GM19240 (cell line): Measurements from ENCODE around the gene NUP98.
"Not testable (repeated sequence)": the region's sequence is repeated elsewhere in the genome, so short reads cannot be mapped to it uniquely, and the experiment has no call there.

Experiments
- DNase-seq: peaks from one replicate; pipeline ENCODE4 v3.0.0; 2011; ENCODE audit warnings: low spot score; ENCODE audit not compliant: insufficient read length

Gene NUP98

DNA sequence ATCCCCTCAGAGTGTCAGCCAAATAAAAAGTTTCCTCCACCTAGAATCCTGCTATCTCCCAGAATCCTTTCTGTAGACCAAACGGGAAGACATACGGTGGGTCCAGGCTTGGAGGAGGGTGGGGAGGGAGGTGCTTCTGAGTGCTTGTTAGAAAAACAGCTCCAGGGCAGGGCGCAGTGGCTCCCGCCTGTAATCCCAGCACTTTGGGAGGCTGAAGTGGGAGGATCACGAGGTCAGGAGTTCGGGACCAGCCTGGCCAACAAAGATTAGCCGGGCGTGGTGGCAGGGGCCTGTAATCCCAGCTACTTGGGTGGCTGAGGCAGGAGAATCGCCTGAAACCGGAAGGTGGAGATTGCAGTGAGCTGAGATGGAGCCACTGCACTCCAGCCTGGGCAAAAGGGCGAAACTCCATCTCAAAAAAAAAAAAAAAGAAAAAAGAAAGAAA, 154.2 kb downstream of the NUP98 start:
- not testable (repeated sequence) for DNase-seq

DNA sequence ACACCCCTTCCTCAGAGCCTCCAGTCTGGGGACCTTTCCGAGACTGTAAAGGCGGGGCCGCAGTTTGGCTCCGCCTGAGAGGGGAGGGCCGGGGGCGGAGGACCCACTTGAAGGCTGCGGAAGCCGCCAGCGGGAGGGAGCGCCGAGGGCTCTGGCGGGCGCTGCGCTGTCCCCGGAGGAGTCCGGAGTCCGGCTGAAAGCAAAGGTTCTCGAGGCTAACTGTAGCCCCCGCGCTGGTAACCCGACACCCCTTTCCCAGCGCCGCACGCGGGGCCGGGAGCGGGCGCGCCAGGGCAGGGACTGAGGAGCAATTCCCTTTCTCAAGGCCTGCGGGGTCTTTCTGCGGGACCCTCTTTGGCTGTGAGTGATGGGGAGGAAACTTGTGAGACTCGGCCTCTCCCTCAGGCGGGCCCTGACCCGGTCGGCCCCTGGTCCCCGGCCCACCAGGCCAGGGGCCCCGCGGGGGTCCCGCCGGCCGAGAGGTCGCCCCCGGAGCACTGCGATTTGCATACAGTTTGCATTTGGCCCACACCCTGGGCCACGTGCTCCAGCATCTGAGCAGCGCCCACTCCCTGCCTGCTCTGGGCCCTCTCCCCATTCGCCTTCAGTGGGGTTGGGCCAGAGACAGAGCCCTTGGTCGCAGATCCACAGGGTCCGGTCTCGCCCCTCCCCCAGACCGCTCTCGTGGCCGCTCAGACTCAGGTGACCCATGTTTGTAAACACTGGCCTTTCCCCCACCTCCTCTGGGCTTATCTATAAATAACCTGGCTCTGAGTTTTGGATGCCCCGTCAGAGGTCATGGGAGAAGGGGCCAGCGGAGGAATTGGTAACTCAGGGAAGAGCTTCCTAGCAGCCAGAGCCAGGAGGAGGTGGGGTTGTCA, 155.0 kb downstream of the NUP98 start:
- DNase-seq = no peak

DNA sequence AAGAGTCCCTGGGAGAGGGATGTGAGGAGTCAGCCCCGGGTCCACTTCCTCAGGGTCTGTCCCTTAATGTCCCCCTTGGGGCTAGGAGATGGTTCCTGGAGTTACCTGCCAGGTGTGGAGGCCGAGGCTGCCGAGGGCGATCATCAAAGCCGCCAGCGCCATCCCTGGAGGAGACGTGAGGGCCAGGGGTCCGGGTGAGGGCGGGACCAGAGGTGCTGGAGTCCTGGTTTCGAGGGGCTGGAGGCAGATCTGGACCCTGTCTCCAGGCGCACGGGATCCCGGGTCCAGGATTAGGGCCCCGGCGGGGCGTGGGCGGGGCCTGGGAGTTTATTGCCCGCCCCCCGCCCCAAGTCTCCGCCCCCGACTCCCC, 155.7 kb downstream of the NUP98 start, which contains the start of gene ART5:
ART5 (minus strand) TSS at position 292 of the 370 bp plus-strand sequence; CDS start at position 162, 130 bp downstream.
- no peak for DNase-seq

DNA sequence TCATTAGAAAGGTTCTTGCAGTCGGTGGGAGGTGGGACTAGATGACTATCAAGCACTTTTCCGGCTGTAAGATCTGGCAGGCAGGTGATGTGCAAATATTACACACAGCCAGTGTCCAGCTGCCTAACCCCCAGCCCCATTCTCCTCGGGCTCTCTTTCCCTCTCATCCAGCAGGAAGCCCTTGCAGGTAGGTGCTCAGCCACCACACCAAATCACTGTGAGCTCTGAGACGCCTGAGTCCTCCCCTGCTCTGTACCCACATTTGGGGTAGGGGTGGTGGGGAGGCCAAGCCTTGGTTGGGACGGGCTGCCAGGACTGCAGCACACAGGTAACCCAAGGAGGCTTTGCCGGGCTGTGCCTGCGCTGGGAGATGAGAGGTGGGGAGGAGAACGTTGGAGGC, 156.2 kb downstream of the NUP98 start:
- no peak for DNase-seq

DNA sequence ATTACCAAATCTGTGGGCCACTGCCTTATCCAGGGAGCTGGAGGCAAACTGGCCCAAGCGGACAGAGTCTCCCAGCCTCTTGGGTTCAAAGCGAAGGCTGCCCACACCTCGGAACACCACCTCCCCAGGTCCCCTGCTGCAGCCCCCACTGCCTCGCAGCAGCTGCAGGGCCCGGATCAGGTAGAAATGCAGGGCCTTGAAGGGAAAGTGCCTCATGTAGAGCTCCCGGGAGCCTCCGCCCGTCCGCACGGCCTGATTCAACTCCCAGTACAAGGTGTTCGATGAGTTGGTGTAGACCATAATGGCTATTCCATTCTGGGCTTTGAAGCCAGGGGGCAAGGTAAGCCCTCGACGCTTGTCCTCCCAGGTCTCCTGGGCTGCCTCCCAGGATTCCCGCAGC, 157.5 kb downstream of the NUP98 start:
- DNase-seq = no peak

DNA sequence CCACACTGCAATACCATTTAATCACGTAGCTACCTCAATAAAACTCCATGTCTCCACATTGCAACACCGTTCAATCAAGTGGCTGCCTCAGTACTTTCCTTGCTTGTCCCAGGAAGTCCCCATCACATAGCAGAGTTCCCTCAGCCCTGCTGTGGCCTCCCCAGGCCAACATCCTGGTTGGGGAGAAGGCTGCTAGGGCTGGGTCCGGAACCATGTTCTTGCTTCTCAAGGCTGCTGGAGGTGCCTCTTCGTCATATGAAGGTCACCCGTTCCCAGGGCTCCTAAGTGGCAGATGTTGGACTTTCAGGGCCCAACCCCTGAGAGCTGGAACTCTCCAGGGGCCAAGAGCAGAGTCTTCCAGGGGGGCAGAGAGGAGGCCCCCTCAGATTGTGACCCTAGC, 158.8 kb downstream of the NUP98 start:
- no peak for DNase-seq

DNA sequence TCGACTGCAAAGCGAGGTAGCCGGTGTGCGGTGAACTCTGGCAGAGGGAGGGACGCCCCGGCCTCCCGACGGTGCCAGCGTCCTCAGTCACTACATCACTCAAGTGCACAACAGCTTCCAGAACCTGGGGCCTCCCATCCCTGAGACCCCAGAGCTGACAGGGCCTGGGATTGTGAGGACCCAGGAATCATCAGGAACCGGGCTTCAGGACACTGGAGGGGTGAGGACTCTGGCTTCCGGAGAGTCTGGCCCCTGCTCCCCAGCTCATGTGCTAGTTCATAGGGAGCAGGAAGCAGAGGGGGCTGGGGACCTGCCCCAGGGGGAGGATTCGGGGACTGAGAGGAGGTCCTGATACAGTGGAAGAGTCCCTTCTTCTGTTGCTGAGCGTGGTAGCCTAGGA, 160.2 kb downstream of the NUP98 start:
- no peak for DNase-seq

DNA sequence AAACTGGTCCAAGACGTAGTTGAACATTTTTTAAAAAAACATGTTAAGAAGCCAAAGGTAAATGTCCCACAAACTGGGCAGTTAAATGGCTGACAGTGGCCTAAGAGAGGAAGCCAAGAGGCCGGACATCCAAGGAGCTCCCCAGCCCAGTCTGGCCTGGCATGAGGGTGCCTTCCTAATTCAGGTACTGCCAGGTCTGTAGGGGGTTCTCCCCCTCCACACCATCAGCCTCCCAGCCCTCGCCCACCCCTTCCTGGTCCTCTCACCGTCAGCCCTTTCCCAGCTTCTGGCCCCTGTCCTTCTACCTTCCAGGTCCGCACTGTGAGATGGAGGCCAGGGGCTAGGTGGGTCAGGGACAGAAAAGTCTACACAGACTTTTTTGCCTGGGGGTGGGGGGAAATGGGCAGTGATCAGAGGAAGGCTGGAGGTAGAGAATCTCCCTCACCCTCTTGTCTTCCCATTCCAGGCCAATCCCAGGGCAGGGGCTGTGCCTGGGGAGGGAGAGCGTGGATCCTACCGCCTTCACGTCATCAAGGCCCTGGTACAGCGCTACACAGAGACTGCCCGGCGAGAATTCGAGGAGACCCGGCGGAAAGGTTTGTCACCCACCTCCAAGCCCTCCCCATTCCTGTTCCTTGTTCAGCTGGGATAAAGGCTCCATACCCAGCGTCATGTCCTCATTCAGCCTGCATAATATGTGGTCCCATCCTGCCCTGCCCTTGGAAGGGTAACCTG, 161.5 kb downstream of the NUP98 start:
- no peak for DNase-seq

DNA sequence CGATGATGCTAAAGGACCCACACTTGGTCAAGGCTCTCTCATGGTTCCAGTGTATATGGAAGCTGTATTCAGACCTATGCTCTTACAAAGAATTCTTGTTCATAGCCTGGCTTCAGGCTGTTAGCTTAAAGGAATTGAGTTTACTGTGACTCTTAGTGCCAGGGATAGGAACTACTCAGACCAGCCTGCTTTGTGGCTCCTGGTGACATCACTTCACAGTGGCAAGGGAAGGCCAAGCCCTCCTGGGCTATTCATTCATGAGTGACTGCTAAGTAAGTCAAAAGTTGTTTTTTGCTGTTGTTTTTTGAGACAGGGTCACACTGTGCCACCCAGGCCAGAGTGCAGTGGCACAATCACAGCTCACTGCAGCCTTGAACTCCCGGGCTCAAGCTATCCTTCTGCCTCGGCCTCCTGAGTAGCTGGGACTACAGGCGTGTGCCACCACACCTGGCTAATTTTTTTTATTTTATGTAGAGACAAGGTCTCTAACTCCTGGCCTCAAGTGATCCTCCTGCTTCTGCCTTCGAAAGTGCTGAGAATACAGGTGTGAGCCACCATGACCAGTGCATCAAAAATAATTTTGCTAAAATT, 165.2 kb downstream of the NUP98 start:
- DNase-seq = no peak

DNA sequence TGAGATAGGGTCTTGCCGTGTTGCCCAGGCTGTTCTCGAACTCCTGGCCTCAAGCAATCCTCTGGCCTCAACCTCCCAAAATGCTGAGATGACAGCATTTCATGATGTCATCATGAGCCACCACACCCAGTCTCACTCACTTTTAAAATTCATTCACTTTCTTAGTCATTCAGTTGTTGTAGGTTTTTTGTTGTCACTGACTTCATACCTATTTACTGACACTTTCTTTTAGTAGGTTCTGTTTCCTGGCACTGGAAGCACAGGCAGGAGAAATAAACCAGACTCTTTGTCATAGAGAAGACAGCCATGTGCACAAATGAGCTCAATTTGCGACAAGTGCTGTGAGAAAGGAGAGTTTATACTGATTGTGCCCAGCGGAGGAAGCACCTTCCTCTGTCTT, 166.0 kb downstream of the NUP98 start:
- no peak for DNase-seq

DNA sequence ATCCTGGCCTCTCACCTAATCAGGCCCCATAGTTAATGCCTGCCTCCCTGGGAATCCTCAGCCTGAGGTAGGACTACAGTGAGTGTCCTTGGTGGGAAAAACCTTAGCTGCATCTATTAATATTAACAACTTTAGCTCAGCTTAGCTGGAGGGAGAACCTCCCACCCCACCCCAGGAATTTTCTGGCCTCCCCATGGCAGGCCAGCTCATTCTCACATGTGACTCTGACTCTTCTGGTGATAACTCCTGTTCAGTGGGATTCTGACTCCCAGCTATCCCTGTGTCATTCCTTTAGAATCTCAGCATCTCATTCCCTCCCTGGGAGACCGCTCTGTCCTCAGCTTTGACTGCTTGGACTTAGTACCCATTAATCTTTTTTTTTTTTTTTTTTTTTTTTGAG, 170.1 kb downstream of the NUP98 start:
- DNase-seq = no peak

DNA sequence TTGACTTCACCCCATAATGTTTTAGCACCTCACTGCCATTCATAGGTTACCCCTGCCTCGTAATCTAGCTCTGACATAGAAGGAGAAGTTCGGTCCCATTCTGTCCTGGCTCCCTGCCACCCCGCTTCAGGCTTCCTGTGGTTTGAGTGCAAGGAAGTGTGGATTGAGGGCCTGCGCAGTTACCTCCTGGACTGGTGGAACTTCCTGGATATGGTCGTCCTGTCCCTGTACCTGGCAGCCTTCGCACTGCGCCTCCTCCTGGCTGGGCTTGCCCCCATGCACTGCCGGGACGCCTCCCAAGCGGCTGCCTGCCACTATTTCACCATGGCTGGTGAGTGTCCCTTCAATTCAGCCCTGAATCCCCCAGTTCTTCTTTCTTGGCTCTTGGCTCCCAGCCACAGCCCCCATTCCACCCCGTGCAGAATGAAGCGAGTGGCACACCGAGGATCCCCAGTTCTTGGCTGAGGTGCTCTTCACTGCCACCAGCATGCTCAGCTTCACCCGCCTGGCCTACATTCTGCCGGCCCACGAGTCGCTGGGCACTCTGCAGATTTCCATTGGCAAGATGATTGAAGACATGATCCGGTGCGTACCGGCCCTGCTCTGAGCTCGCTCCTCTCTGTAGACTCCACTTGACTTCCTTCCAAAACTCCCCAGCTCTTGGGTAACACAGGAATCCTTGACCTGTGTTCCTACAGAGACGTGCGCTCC, 170.9 kb downstream of the NUP98 start:
- no peak for DNase-seq
